GM12874 (cell line): Measurements from ENCODE around the gene BLOC1S1.

Experiments used
- CTCF ChIP-seq: IDR thresholded peaks from 2 replicates; pipeline ENCODE4 v1.5.1; 2011; ENCODE audit warnings: low read depth, mild to moderate bottlenecking, control low read depth, low read length, moderate library complexity; ENCODE audit not compliant: insufficient read depth

The BLOC1S1 gene

GRCh38 chr12:55707841-55708694, 7.8 kb upstream of the BLOC1S1 start, which contains the start of gene ITGA7:
ITGA7 (minus strand) TSS chr12:55707904; CDS start chr12:55707682, 222 bp downstream.
- TF ChIP-seq CTCF = no peak

GRCh38 chr12:55708695-55709233, 7.1 kb upstream of the BLOC1S1 start:
- TF ChIP-seq CTCF = no peak

- no peak for TF ChIP-seq CTCF
Measured at GRCh38 chr12:55711786-55712553, 3.9 kb upstream of the BLOC1S1 start.

- no peak for TF ChIP-seq CTCF
Measured at GRCh38 chr12:55712700-55713415, 3.0 kb upstream of the BLOC1S1 start.

GRCh38 chr12:55713721-55714120, 2.1 kb upstream of the BLOC1S1 start:
- TF ChIP-seq CTCF = no peak

GRCh38 chr12:55715169-55715764, 579 bp upstream of the BLOC1S1 start:
- no peak for TF ChIP-seq CTCF
